ENCODE results near the gene HIC2.
"Not testable (repeated sequence)": the region's sequence is repeated elsewhere in the genome, so short reads cannot be mapped to it uniquely, and the experiment has no call there.

Gene HIC2

DNA sequence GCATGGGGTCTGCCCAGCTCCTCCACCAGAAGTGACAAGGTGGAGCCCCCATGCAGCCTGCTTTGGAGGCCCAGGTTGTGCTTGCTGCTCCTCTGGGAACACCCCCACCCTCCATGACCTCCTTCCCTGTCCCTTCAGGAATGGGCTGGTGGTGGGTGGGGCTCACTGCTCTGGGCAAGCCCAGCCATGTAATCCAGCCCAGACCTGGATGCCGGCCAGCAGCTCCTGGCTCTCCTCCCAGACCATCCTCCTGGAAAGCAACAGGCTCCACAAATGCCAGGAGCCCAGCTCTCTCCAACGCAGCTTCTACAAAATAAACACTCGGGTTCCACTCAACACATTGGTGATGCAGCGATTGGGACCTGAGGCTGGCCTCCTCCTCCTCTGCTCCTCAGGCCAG is 80.8 kb downstream of the HIC2 start:
- not testable (repeated sequence) for DNase-seq

DNA sequence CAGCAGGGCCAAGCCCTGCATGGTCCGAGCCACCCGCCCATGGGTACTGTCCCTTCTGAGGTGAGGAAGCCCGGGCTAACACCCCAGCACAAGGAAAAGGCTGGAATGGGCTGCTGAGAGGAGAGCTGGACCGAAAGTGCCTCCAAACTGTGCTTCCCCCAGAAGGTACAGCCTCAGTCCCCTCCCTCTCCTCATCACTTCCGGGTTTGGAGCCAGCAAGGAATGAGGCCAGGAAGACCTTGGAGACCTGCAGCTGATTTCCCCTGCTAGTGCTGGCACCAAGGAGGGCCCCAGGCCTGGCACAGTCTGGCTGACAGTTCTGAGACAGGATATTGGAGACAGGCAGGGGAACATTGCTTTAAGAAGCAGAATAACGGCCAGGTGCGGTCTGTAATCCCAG is 81.3 kb downstream of the HIC2 start:
- not testable (repeated sequence) for DNase-seq

DNA sequence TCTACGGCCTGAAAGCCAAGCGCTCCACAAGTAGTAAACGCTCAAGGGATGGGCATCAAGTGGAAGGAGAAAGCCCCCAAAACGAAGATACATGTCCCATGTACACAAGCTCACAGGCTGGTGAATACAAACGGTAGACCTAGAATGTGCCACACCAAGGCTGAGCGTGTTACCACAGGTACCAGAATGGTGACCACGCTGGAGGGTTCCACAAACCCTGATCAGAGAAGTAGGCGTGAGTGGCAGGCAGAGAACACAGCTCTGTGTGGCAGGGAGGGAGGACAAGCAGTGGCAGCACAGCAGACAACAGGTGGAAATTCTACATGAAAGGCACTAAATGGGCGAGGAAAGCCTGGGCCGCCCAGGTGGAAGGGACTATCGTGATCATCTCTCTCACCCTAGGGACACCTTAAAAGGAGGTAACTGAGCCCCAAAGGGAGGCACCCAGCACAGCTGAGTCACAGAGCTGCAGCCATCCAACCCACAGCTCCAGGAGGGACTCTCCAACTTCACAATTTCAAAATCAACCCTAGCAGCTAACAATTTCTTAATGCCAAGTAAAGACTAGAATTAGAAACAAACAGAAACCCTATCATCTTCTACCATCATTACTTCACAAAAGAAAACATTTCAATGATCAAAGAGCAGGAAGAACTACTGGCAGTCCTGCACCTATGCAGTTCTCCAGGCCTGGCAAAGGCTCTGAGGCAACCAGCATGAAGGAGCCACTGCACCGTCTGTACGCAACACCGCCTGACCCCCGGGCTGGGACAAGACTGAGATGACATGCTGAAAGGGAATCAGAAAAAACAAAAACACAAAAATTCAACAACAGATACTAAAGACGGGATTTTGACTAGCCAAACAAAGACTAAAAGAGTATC is 82.7 kb downstream of the HIC2 start:
- DNase-seq, result not testable (repeated sequence)

All from NCI-H69 (cell line).